HG02678 (cell line): ENCODE data around the gene TCN2.
"Not testable (repeated sequence)": the region's sequence is repeated elsewhere in the genome, so short reads cannot be mapped to it uniquely, and the experiment has no call there.

Source experiments
- ATAC-seq: cut with Tn5 transposase; IDR thresholded peaks from one replicate; pipeline ENCODE4 v1.9.1; 2021; ENCODE audit warnings: mild to moderate bottlenecking, moderate library complexity; ENCODE audit not compliant: unreplicated experiment

The TCN2 gene

GRCh38 chr22:30643055-30643875 lies 36.3 kb downstream of the TCN2 start:
- no peak for ATAC-seq

DNA sequence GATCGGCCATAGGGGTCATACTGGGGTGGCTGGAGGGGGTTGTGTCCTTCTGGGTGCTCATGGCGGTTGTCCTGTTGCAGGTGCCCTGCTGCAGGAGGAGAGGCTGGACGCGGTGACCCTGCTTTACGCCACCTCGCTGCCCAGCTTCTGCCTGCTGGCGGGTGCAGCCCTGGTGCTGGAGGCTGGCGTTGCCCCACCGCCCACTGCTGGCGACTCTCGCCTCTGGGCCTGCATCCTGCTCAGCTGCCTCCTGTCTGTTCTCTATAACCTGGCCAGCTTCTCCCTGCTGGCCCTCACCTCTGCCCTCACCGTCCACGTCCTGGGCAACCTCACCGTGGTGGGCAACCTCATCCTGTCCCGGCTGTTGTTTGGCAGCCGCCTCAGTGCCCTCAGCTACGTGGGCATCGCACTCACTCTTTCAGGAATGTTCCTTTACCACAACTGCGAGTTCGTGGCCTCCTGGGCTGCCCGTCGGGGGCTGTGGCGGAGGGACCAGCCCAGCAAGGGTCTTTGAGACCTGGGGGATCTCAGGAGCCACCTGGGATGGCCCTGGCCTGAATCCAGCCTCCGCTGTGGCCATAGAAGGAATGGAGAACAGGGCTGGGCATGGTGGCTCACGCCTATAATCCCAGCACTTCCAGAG lies 39.7 kb downstream of the TCN2 start:
- no peak for ATAC-seq

- no peak for ATAC-seq
Observed at GRCh38 chr22:30647536-30647935, 40.6 kb downstream of the TCN2 start.

GRCh38 chr22:30648825-30649224 lies 41.9 kb downstream of the TCN2 start:
- ATAC-seq = no peak

- no peak for ATAC-seq
Observed at GRCh38 chr22:30649430-30650007, 42.5 kb downstream of the TCN2 start.

DNA sequence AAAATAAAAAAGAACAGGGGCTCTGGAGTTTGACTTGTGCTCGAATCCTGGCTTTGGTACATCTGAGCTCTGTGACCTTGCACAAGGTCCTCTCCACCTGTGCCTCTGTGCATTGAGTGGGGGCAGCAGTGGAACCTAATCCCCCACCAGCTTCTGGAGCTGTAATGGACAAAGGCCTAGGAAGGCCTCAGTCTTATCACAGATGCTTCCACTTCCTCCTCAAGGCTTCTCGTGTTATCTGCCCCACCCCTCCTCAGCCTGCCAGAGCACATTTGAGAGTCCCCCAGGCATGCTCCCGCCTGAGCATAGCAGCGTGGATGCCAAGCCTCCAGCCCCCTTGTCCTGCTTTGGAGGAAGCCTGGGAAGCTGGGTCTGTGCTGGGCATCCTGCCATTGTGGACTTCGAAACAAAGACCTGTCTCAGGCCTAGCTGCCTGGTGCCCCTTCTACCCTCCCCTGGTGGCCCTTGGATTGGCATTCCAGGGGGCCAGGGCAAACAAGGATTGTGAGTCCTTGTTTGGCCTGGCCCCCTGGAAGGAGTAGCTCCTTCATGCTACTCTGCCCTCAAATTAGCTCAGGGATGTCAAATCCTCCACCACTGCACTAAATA lies 43.6 kb downstream of the TCN2 start:
- no peak for ATAC-seq

DNA sequence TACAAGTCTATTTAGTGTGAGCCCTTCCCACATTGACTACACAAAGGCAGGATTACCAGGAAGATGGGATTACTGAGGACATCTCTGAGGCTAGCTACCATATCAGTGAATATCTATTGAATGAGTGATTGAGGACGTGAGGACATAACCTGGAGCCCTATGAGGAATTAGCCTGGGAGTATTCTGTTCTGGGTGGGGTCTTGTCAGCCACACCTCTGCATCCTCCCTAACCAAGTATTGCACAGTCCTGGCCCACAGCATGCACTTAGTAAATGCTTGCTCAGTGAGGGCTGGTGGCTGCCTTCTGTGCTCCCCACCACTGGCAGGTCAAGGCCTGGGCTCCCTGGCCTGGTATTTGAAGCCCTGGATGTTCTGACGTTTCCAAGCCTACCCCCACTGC lies 45.9 kb downstream of the TCN2 start:
- no peak for ATAC-seq

DNA sequence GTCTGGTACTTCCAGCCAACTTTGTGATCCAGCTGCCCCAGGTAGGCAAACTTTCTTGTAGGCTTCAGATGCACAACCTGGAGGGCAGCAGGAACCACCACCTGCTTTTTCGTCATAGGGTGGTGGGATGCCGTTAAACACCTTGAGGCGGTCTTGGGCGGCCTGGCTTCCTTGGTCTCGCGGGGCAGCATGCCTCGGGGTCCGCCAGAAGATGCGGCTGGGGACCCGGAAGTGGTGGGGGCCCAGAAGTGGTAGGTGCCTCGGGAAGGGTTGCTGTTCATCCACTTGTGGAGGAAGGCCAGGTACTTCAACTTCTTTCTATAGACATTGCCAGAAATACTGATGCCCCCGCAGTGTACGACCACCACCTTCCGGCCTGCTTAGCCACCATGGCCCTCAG lies 47.4 kb downstream of the TCN2 start:
- ATAC-seq = no peak

GRCh38 chr22:30655532-30655931 lies 48.6 kb downstream of the TCN2 start:
- no peak for ATAC-seq

GRCh38 chr22:30662040-30662439 lies 55.1 kb downstream of the TCN2 start:
- ATAC-seq = no peak

GRCh38 chr22:30664798-30665197 lies 57.8 kb downstream of the TCN2 start:
- no peak for ATAC-seq

- ATAC-seq = no peak
Observed at GRCh38 chr22:30665266-30665665, 58.3 kb downstream of the TCN2 start.

- no peak for ATAC-seq
Observed at GRCh38 chr22:30665786-30666185, 58.8 kb downstream of the TCN2 start.

DNA sequence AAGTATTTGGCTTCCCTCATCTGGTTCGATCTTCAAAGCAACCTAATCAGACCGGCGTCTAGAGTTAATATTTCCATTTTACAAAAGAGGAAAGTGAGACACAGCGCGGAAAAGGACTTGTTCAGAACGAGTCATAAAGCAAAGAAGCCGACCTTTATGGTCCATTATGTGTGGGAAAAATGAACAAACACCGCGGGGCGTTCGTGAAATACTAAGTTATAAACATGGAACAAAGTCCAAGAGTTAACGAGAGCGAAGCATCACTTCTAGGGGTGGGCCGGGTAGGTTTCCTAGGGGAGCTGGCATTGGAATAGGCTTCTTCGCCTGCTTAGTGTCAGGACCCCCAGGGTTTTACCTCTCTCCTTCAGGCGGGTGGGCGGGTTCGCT lies 60.1 kb downstream of the TCN2 start:
- no peak for ATAC-seq

GRCh38 chr22:30667494-30668385 lies 60.8 kb downstream of the TCN2 start, which contains the start of gene DUSP18:
Gene DUSP18 (minus strand): TSS chr22:30667875. CDS start chr22:30664003, 3,872 bp downstream.
- ATAC-seq = peak; percentile 91

DNA sequence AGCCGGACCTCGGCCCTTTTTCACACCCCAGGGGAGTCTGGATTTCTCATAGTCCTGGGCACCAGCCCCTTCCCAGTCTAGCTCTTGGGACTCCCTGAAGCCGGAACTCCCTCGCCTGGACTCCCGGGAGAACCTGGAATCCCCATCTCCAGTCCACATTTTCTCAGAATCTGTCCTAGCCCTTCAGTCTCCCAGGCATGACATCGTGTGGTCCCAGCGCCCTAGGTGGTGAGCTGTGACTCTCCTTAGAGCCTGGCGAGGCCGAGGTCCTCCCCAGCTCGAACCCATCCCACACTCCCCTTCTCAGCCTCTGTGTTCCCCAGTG lies 61.4 kb downstream of the TCN2 start:
- ATAC-seq = no peak

DNA sequence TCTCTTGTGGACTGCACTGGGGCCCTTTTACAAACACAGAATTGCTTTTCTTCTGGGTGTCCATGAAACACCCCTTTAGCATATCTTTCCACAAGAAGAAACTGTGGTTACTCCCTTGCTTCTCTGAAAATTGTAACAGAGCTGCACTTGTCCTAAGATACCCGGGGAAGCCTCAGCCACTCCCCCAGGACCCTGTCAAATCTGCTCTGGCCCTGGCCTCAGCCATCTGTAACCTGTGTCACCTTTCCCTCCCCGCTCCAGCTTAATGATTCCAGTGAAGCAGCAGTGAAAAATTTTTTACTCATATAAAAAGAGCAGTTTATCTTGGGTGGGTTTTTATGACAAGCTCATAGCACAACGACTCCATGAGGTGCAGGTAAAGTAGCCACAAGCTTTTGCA lies 64.1 kb downstream of the TCN2 start:
- no peak for ATAC-seq

- no peak for ATAC-seq
Observed at GRCh38 chr22:30673136-30673535, 66.2 kb downstream of the TCN2 start.

DNA sequence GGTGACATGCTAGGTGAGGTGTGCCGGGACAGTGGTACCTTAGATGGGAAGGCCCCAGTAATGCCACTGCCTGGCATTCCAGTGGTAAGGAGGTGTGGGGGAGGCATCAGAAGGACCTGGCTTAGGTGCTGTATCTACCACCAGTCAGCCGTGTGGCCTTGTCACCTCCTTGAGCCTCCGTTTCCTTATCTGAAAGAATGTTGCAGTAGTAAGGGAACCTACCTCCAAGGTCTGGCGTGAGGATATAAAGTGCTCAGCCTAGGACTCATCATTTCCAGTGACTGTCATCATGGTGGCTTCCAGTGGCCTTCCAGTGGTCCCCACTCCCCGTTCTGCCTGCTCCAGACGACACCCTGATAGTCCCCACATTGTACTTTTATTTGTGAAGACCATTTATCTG lies 67.5 kb downstream of the TCN2 start:
- ATAC-seq = no peak

GRCh38 chr22:30675436-30675835 lies 68.5 kb downstream of the TCN2 start:
- no peak for ATAC-seq

- ATAC-seq = not testable (repeated sequence)
Observed at GRCh38 chr22:30676565-30676964, 69.6 kb downstream of the TCN2 start.
